DOHH2 (cell line): ENCODE results near the gene GALNT12.

ENCODE experiments used
- H3F3A ChIP-seq: fragments of 200-600 bp; sonication (generic), shearing (Covaris generic); 2 replicates; pipeline ENCODE4 v1.6.0; 2016; ENCODE audit warnings: antibody characterized with exemption, mild to moderate bottlenecking; ENCODE audit not compliant: control insufficient read depth, insufficient read depth
- H3K27ac ChIP-seq: fragments of 200-600 bp; sonication (generic); 2 replicates; pipeline ENCODE4 v1.5.1; 2014; ENCODE audit warnings: low read depth, mild to moderate bottlenecking, low read length, moderate library complexity
- H3K27me3 ChIP-seq: fragments of 200-600 bp; sonication (generic); 2 replicates; pipeline ENCODE4 v1.6.1; 2014; ENCODE audit warnings: mild to moderate bottlenecking, low read length, mixed read lengths; ENCODE audit not compliant: control insufficient read depth
- H3K36me3 ChIP-seq: fragments of 200-600 bp; sonication (generic); 2 replicates; pipeline ENCODE4 v1.6.1; 2014; ENCODE audit warnings: mild to moderate bottlenecking, low read length, moderate library complexity, mixed read lengths; ENCODE audit not compliant: control insufficient read depth
- H3K4me1 ChIP-seq: fragments of 200-600 bp; sonication (generic); 2 replicates; pipeline ENCODE4 v1.6.1; 2014; ENCODE audit warnings: mild to moderate bottlenecking, low read length, mixed read lengths; ENCODE audit not compliant: control insufficient read depth
- H3K4me2 ChIP-seq: fragments of 200-600 bp; sonication (generic); 2 replicates; pipeline ENCODE4 v1.6.0; 2014; ENCODE audit warnings: mild to moderate bottlenecking, low read length, moderate library complexity
- H3K4me3 ChIP-seq: fragments of 200-600 bp; sonication (generic); 2 replicates; pipeline ENCODE4 v1.5.1; 2014; ENCODE audit warnings: mild to moderate bottlenecking, low read length, mixed read lengths
- H3K79me2 ChIP-seq: fragments of 200-600 bp; sonication (generic); 2 replicates; pipeline ENCODE4 v1.6.1; 2014; ENCODE audit warnings: mild to moderate bottlenecking, low read length, mixed read lengths; ENCODE audit not compliant: control insufficient read depth
- H3K9me2 ChIP-seq: fragments of 200-600 bp; sonication (generic); replicated peaks from 2 replicates; pipeline ENCODE4 v1.6.1; 2014; ENCODE audit warnings: mild to moderate bottlenecking, low read length, mixed read lengths; ENCODE audit not compliant: control insufficient read depth
- H3K9me3 ChIP-seq: fragments of 200-600 bp; sonication (generic); 2 replicates; pipeline ENCODE4 v1.6.1; 2014; ENCODE audit warnings: antibody characterized with exemption, low read length, mixed read lengths; ENCODE audit not compliant: control insufficient read depth, insufficient read depth
- H4K20me1 ChIP-seq: fragments of 200-600 bp; sonication (generic); 2 replicates; pipeline ENCODE4 v1.6.0; 2014; ENCODE audit warnings: low read depth, mild to moderate bottlenecking, antibody characterized with exemption, low read length, moderate library complexity; ENCODE audit not compliant: control insufficient read depth, insufficient read depth
- CTCF ChIP-seq: fragments of 200-600 bp; sonication (generic); IDR thresholded peaks from one replicate; pipeline ENCODE4 v1.5.1; 2014; ENCODE audit warnings: antibody characterized with exemption, mild to moderate bottlenecking, low read depth, low read length; ENCODE audit not compliant: poor library complexity, severe bottlenecking
- EZH2phosphoT487 ChIP-seq: fragments of 200-600 bp; sonication (generic); IDR thresholded peaks from 2 replicates; pipeline ENCODE4 v1.6.1; 2017; ENCODE audit warnings: borderline replicate concordance, mild to moderate bottlenecking, antibody characterized with exemption, low read length, moderate library complexity, mixed read lengths

Gene GALNT12

GRCh38 chr9:98837516-98837915, 30.0 kb downstream of the GALNT12 start:
- Histone ChIP-seq H3K27ac (no peak overlapping the region), H3K36me3 (no peaks in the 10 kb centered on the region), H3K4me2 (no peak overlapping the region), H3K4me3 (no peak overlapping the region), H3K9me3 (no peaks in the 10 kb centered on the region), H4K20me1 (no peaks in the 10 kb centered on the region), H3K27me3 (no peaks in the 10 kb centered on the region), H3K9me2 (no peaks in the 10 kb centered on the region), H3K79me2 (no peaks in the 10 kb centered on the region), H3K4me1 (no peaks in the 10 kb centered on the region), H3F3A (no peaks in the 10 kb centered on the region)
- no peak for TF ChIP-seq CTCF
- no peak for TF ChIP-seq EZH2phosphoT487

- TF ChIP-seq CTCF (no peak), EZH2phosphoT487 (no peak)
- H3K27ac ChIP-seq, result no peak overlapping the region
- H3K9me2 ChIP-seq, result no peaks in the 10 kb centered on the region
- no peaks in the 10 kb centered on the region for H3K79me2 ChIP-seq
- no peaks in the 10 kb centered on the region for H3F3A ChIP-seq
- no peaks in the 10 kb centered on the region for H4K20me1 ChIP-seq
- no peaks in the 10 kb centered on the region for H3K36me3 ChIP-seq
- no peak overlapping the region for H3K4me3 ChIP-seq
- no peaks in the 10 kb centered on the region for H3K9me3 ChIP-seq
- H3K4me2 ChIP-seq, result no peak overlapping the region
- H3K27me3 ChIP-seq, result no peaks in the 10 kb centered on the region
- no peaks in the 10 kb centered on the region for H3K4me1 ChIP-seq
These were observed 30.8 kb downstream of the GALNT12 start for GRCh38 chr9:98838155-98838867.

- no peaks in the 10 kb centered on the region for H3K9me2 ChIP-seq
- no peaks in the 10 kb centered on the region for H3K27me3 ChIP-seq
- no peaks in the 10 kb centered on the region for H4K20me1 ChIP-seq
- H3F3A ChIP-seq, result no peaks in the 10 kb centered on the region
- no peak overlapping the region for H3K4me3 ChIP-seq
- no peaks in the 10 kb centered on the region for H3K79me2 ChIP-seq
- H3K4me1 ChIP-seq, result no peaks in the 10 kb centered on the region
- no peak overlapping the region for H3K4me2 ChIP-seq
- H3K36me3 ChIP-seq, result no peaks in the 10 kb centered on the region
- no peak for TF ChIP-seq CTCF
- no peak for TF ChIP-seq EZH2phosphoT487
- no peak overlapping the region for H3K27ac ChIP-seq
- no peaks in the 10 kb centered on the region for H3K9me3 ChIP-seq
These were observed 31.5 kb downstream of the GALNT12 start for GRCh38 chr9:98838868-98839565.
